ENCODE measurements around the gene PRRG4. TPM values are rescaled to one million over a fixed set of nuclear protein-coding genes. Genes with fewer than 3 reads are reported as not detected.
"Not testable (repeated sequence)": the region's sequence is repeated elsewhere in the genome, so short reads cannot be mapped to it uniquely, and the experiment has no call there.

The PRRG4 gene
- total RNA-seq, 1 experiment from 2014 or later, result 1.2 TPM

DNA sequence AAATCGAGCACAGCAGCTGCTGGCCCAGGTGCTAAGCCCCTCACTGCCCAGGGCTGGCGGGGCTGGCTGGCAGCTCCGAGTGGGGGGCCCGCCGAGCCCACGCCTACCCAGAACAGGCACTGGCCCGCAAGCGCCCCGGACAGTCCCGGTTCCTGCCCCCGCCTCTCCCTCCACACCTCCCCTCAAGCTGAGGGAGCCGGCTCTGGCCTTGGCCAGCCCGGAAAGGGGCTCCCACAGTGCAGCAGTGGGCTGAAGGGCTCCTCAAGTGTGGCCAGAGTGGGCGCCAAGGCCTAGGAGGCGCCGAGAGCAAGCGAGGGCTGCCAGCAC is 58.6 kb downstream of the PRRG4 start:
- H3K14ac ChIP-seq (ENCODE audit: insufficient read depth, low read length); H2AFZ ChIP-seq (ENCODE audit: low read length); H3K27ac Mint-ChIP-seq; H3K79me1 ChIP-seq (ENCODE audit: insufficient read depth, low read depth, low read length, poor library complexity, severe bottlenecking); H3K56ac ChIP-seq (ENCODE audit: insufficient read length, low read depth, low read length); H3K4me1 ChIP-seq (ENCODE audit: insufficient read depth, low read length); H3K9ac ChIP-seq (ENCODE audit: extremely low read depth, insufficient read length, low read length); H2BK5ac ChIP-seq (ENCODE audit: insufficient read length, low read length); H3K27me3 Mint-ChIP-seq (ENCODE audit: low read depth); H3K27ac ChIP-seq (ENCODE audit: insufficient read length, low read depth, low read length); H3T11ph ChIP-seq (ENCODE audit: low read length); H4K20me1 ChIP-seq (ENCODE audit: control insufficient read depth, insufficient read depth, insufficient read length); H3K18ac ChIP-seq (ENCODE audit: insufficient read length, low read depth, low read length); H2BK15ac ChIP-seq (ENCODE audit: low read depth, low read length); H3K23ac ChIP-seq (ENCODE audit: insufficient read length, low read depth, low read length); H3K4me2 ChIP-seq (ENCODE audit: insufficient read depth, insufficient read length, low read length); H4K5ac ChIP-seq (ENCODE audit: insufficient read length, low read depth, low read length); H2AK5ac ChIP-seq (ENCODE audit: insufficient read length, low read length); DNase-seq; H3K27me3 ChIP-seq (ENCODE audit: insufficient read depth, low read length); H3K23me2 ChIP-seq (ENCODE audit: insufficient read length, low read depth, low read length, poor library complexity, severe bottlenecking); H3K9me3 ChIP-seq (ENCODE audit: control insufficient read depth, low read depth, low read length); H4K91ac ChIP-seq (ENCODE audit: insufficient read length, low read depth, low read length); H2BK120ac ChIP-seq (ENCODE audit: low read depth, low read length, poor library complexity, severe bottlenecking); H3K79me2 ChIP-seq (ENCODE audit: insufficient read depth, low read length); H3K4me3 Mint-ChIP-seq; H2BK12ac ChIP-seq (ENCODE audit: insufficient read length, low read depth, low read length); H3K4ac ChIP-seq (ENCODE audit: low read depth, low read length); H2BK20ac ChIP-seq (ENCODE audit: low read depth, low read length, poor library complexity, severe bottlenecking); H4K8ac ChIP-seq (replicated peaks; ENCODE audit: insufficient read length, low read depth, low read length): not testable (repeated sequence)
- no CpG with 5 or more reads among the region's 17 CpGs for WGBS (ENCODE audit: extremely low coverage, insufficient read length, low lambda C conversion rate)
- peaks cover 15 to 28% (median 19%) of the 10 kb centered on the region in 3 experiments for H3K36me3 Mint-ChIP-seq (ENCODE audit: insufficient read depth in 1 of 3, low read depth in 3 of 3)
- H3K9me3 Mint-ChIP-seq, result peaks cover 25% of the 10 kb centered on the region in 2 experiments
- H3K4me1 Mint-ChIP-seq, result peaks cover 31 to 35% of the 10 kb centered on the region in 2 experiments

All from H9 (cell line).